Measurements from ENCODE around the gene KCNC3. TPM values are rescaled to one million over a fixed set of nuclear protein-coding genes. Genes with fewer than 3 reads are reported as not detected.

KCNC3 gene
- total RNA-seq, 4 donors from 2014 or later = 0.27 to 0.64 (median 0.49) TPM

GRCh38 chr19:50320051-50320450 lies 9.1 kb downstream of the KCNC3 start:
- H3K27me3 ChIP-seq = peaks cover 19% of the 10 kb centered on the region
- TF ChIP-seq CTCF (IDR thresholded peaks at IDR 0.05) = no peak
- TF ChIP-seq EP300 (IDR thresholded peaks at IDR 0.05; ENCODE audit: low read depth) = no peak
- no peak for TF ChIP-seq POLR2A (IDR thresholded peaks at IDR 0.05)
- TF ChIP-seq POLR2AphosphoS5 (IDR thresholded peaks at IDR 0.05) = no peak
- no peaks in the 10 kb centered on the region for H3K4me1 ChIP-seq
- no peak overlapping the region for H3K4me3 ChIP-seq
- WGBS, 2 donors (ENCODE audit: low coverage in 1 of 2) = 90% methylated on average over 9 of the region's 12 CpGs; no CpG with 5 or more reads in 1 of the 2 donors
- no peaks in the 10 kb centered on the region for H3K9me3 ChIP-seq
- no peaks in the 10 kb centered on the region for H3K36me3 ChIP-seq
- intact Hi-C loops (cut with DNase I; ENCODE audit: low total_unique reads) (no loop called here), in situ Hi-C loops (cut with MboI; ENCODE audit: low pct_ligation_motif_present in 1 of 4, low pct_unique_long_range_greater_than_20kb in 1 of 4, low sequenced_read_pairs in 3 of 4) (no loop called here)
- DNase-seq = no peak
- no peak overlapping the region for H3K27ac ChIP-seq

- in situ Hi-C loops (cut with MboI; ENCODE audit: low pct_ligation_motif_present in 1 of 4, low pct_unique_long_range_greater_than_20kb in 1 of 4, low sequenced_read_pairs in 3 of 4) = no loop called here
- Histone ChIP-seq H3K27ac (no peak overlapping the region), H3K4me3 (no peak overlapping the region), H3K9me3 (no peaks in the 10 kb centered on the region), H3K27me3 (peaks cover 28% of the 10 kb centered on the region), H3K4me1 (no peaks in the 10 kb centered on the region), H3K36me3 (no peaks in the 10 kb centered on the region)
- WGBS, 2 donors (ENCODE audit: low coverage in 1 of 2) = 86 to 89% methylated on average over 8 to 11 of the region's 11 CpGs
- intact Hi-C loops (cut with DNase I; ENCODE audit: low total_unique reads) = no loop called here
- TF ChIP-seq POLR2A (IDR thresholded peaks at IDR 0.05) = no peak
- no peak for TF ChIP-seq CTCF (IDR thresholded peaks at IDR 0.05)
- no peak for TF ChIP-seq EP300 (IDR thresholded peaks at IDR 0.05; ENCODE audit: low read depth)
- TF ChIP-seq POLR2AphosphoS5 (IDR thresholded peaks at IDR 0.05) = no peak
- DNase-seq = no peak
Observed at GRCh38 chr19:50319156-50319555, 10.0 kb downstream of the KCNC3 start.

- no peaks in the 10 kb centered on the region for H3K36me3 ChIP-seq
- DNase-seq = no peak
- WGBS, 2 donors (ENCODE audit: low coverage in 1 of 2) = 74 to 81% methylated on average over 7 to 8 of the region's 8 CpGs
- no peaks in the 10 kb centered on the region for H3K4me1 ChIP-seq
- H3K9me3 ChIP-seq = no peaks in the 10 kb centered on the region
- H3K27ac ChIP-seq = no peak overlapping the region
- intact Hi-C loops (cut with DNase I; ENCODE audit: low total_unique reads) (no loop called here), in situ Hi-C loops (cut with MboI; ENCODE audit: low pct_ligation_motif_present in 1 of 4, low pct_unique_long_range_greater_than_20kb in 1 of 4, low sequenced_read_pairs in 3 of 4) (no loop called here)
- no peak overlapping the region for H3K4me3 ChIP-seq
- TF ChIP-seq EP300 (IDR thresholded peaks at IDR 0.05; ENCODE audit: low read depth) = no peak
- TF ChIP-seq POLR2AphosphoS5 (IDR thresholded peaks at IDR 0.05) = no peak
- TF ChIP-seq POLR2A (IDR thresholded peaks at IDR 0.05) = no peak
- no peak for TF ChIP-seq CTCF (IDR thresholded peaks at IDR 0.05)
- peaks cover 35% of the 10 kb centered on the region for H3K27me3 ChIP-seq
Observed at GRCh38 chr19:50318438-50318837, 10.7 kb downstream of the KCNC3 start.

GRCh38 chr19:50317115-50317514 lies 12.1 kb downstream of the KCNC3 start:
- no peak for DNase-seq
- H3K36me3 ChIP-seq = no peaks in the 10 kb centered on the region
- no peak for TF ChIP-seq POLR2A (IDR thresholded peaks at IDR 0.05)
- no peak for TF ChIP-seq POLR2AphosphoS5 (IDR thresholded peaks at IDR 0.05)
- no peak for TF ChIP-seq CTCF (IDR thresholded peaks at IDR 0.05)
- TF ChIP-seq EP300 (IDR thresholded peaks at IDR 0.05; ENCODE audit: low read depth) = no peak
- peaks cover 48% of the 10 kb centered on the region for H3K27me3 ChIP-seq
- no peak overlapping the region for H3K27ac ChIP-seq
- in situ Hi-C loops (cut with MboI; ENCODE audit: low pct_ligation_motif_present in 1 of 4, low pct_unique_long_range_greater_than_20kb in 1 of 4, low sequenced_read_pairs in 3 of 4) (no loop called here), intact Hi-C loops (cut with DNase I; ENCODE audit: low total_unique reads) (no loop called here)
- H3K4me1 ChIP-seq = no peaks in the 10 kb centered on the region
- WGBS, 2 donors (ENCODE audit: low coverage in 1 of 2) = 81 to 85% methylated on average over 3 to 4 of the region's 4 CpGs
- no peaks in the 10 kb centered on the region for H3K9me3 ChIP-seq
- no peak overlapping the region for H3K4me3 ChIP-seq

All from transverse colon (tissue), 4 donors.